ENCODE data around the gene SH3BP1.

Gene SH3BP1

GRCh38 chr22:37703906-37704305 is 64.4 kb downstream of the SH3BP1 start:
- H3K27me3 ChIP-seq (ENCODE audit: low read length) = no peaks in the 10 kb centered on the region
- H3K9ac ChIP-seq (ENCODE audit: low read length) = no peak overlapping the region
- no peaks in the 10 kb centered on the region for H3F3A ChIP-seq (ENCODE audit: insufficient read depth)
- H3K36me3 ChIP-seq (ENCODE audit: low read length) = no peaks in the 10 kb centered on the region
- no peak overlapping the region for H3K4me2 ChIP-seq (ENCODE audit: low read depth, low read length, poor library complexity, severe bottlenecking)
- H3K4me3 ChIP-seq (ENCODE audit: insufficient read depth, low read length, poor library complexity, severe bottlenecking) = no peak overlapping the region
- TF ChIP-seq CTCF (IDR thresholded peaks at IDR 0.05; ENCODE audit: insufficient read depth, low read length, poor library complexity, severe bottlenecking) (no peak), EZH2phosphoT487 (conservative IDR thresholded peaks at IDR 0.05; ENCODE audit: low read length) (no peak)
- H3K9me3 ChIP-seq (ENCODE audit: insufficient read depth, low read length) = no peaks in the 10 kb centered on the region
- no peak overlapping the region for H2AFZ ChIP-seq (ENCODE audit: low read depth, low read length, severe bottlenecking)
- no peak overlapping the region for H3K27ac ChIP-seq (ENCODE audit: low read depth, low read length)
- H3K9me2 ChIP-seq (replicated peaks; ENCODE audit: insufficient read depth, low read length) = no peaks in the 10 kb centered on the region
- H4K20me1 ChIP-seq (ENCODE audit: low read depth, low read length) = no peaks in the 10 kb centered on the region
- H3K79me2 ChIP-seq (ENCODE audit: insufficient read depth, low read length) = no peaks in the 10 kb centered on the region

- no peaks in the 10 kb centered on the region for H3K9me3 ChIP-seq (ENCODE audit: insufficient read depth, low read length)
- H2AFZ ChIP-seq (ENCODE audit: low read depth, low read length, severe bottlenecking) = no peak overlapping the region
- H3K4me2 ChIP-seq (ENCODE audit: low read depth, low read length, poor library complexity, severe bottlenecking) = no peak overlapping the region
- no peaks in the 10 kb centered on the region for H3K27me3 ChIP-seq (ENCODE audit: low read length)
- H3K9me2 ChIP-seq (replicated peaks; ENCODE audit: insufficient read depth, low read length) = no peaks in the 10 kb centered on the region
- no peak overlapping the region for H3K9ac ChIP-seq (ENCODE audit: low read length)
- TF ChIP-seq EZH2phosphoT487 (conservative IDR thresholded peaks at IDR 0.05; ENCODE audit: low read length) (no peak), CTCF (IDR thresholded peaks at IDR 0.05; ENCODE audit: insufficient read depth, low read length, poor library complexity, severe bottlenecking) (no peak)
- no peak overlapping the region for H3K27ac ChIP-seq (ENCODE audit: low read depth, low read length)
- H3K36me3 ChIP-seq (ENCODE audit: low read length) = no peaks in the 10 kb centered on the region
- no peak overlapping the region for H3K4me3 ChIP-seq (ENCODE audit: insufficient read depth, low read length, poor library complexity, severe bottlenecking)
- H3F3A ChIP-seq (ENCODE audit: insufficient read depth) = no peaks in the 10 kb centered on the region
- no peaks in the 10 kb centered on the region for H3K79me2 ChIP-seq (ENCODE audit: insufficient read depth, low read length)
- H4K20me1 ChIP-seq (ENCODE audit: low read depth, low read length) = no peaks in the 10 kb centered on the region
Measured at GRCh38 chr22:37704645-37705044, 65.2 kb downstream of the SH3BP1 start.

GRCh38 chr22:37705205-37705604 is 65.7 kb downstream of the SH3BP1 start:
- Histone ChIP-seq H3K4me2 (ENCODE audit: low read depth, low read length, poor library complexity, severe bottlenecking) (no peak overlapping the region), H4K20me1 (ENCODE audit: low read depth, low read length) (no peaks in the 10 kb centered on the region), H3K9me3 (ENCODE audit: insufficient read depth, low read length) (no peaks in the 10 kb centered on the region), H3K9me2 (replicated peaks; ENCODE audit: insufficient read depth, low read length) (no peaks in the 10 kb centered on the region), H3K36me3 (ENCODE audit: low read length) (no peaks in the 10 kb centered on the region), H3K79me2 (ENCODE audit: insufficient read depth, low read length) (no peaks in the 10 kb centered on the region), H3K4me3 (ENCODE audit: insufficient read depth, low read length, poor library complexity, severe bottlenecking) (no peak overlapping the region), H3K27me3 (ENCODE audit: low read length) (no peaks in the 10 kb centered on the region), H3F3A (ENCODE audit: insufficient read depth) (no peaks in the 10 kb centered on the region), H2AFZ (ENCODE audit: low read depth, low read length, severe bottlenecking) (no peak overlapping the region), H3K27ac (ENCODE audit: low read depth, low read length) (no peak overlapping the region), H3K9ac (ENCODE audit: low read length) (no peak overlapping the region)
- TF ChIP-seq EZH2phosphoT487 (conservative IDR thresholded peaks at IDR 0.05; ENCODE audit: low read length) = no peak
- TF ChIP-seq CTCF (IDR thresholded peaks at IDR 0.05; ENCODE audit: insufficient read depth, low read length, poor library complexity, severe bottlenecking) = no peak
